Stimulated activated CD8-positive, alpha-beta memory T cell treated with anti-CD3 and anti-CD28 coated beads, Interleukin-4, amount 100 ng/mL, for 1 hour (primary cell): ENCODE results near the gene TRPV2.

Experiments used
- DNase-seq, 2 donors: peaks; one replicate each; pipeline ENCODE4 v3.0.0-alpha.2; 2020; ENCODE audit warnings: low read depth in 2 of 2, low spot score in 1 of 2

The TRPV2 gene

DNA sequence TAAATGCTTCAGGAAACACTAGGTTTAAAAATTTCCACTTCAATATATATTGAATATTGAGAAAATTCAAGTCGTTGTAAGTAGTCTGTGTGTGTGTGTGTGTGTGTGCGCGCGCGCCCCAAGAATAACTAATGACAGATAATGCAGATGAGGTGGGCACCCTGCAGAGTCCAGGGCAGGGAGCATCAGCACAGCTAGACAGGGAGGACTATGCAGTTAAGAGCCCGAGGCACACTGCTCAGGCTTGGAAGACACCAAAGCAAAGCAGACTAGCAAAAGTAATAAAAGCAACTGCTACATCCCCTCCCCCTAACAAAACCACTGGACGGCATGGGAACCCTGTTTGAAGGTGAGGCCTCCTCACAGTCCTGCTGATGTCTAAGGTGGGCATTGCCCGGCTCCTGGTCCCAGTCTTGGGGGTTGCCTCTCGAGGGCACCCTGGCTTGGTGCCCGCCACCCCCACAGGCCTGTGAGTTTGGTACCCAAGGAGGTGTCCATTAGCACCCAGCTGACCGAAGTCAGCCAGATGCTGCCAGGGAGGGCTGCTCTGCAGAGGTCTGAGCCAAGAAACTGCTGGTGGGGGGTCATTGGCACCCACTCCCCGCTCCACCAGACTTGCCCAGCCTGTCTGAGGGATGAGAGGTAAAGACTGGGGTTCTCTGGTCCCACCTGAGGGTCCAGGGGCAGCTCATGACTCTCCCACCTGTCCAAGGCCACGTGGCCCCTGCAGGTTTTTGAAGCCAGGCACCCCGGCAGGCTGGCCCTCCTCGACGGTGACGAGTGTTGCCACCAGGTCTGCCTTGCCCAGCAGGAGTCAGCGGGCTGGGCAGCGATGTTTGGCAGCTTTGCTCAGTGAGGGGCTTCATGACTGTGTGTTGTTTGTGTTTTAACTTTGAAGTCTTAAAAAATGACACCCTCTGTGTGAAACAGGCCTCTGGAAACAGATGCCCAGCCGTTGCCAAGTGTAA is 58.0 kb downstream of the TRPV2 start:
- no peak for DNase-seq

DNA sequence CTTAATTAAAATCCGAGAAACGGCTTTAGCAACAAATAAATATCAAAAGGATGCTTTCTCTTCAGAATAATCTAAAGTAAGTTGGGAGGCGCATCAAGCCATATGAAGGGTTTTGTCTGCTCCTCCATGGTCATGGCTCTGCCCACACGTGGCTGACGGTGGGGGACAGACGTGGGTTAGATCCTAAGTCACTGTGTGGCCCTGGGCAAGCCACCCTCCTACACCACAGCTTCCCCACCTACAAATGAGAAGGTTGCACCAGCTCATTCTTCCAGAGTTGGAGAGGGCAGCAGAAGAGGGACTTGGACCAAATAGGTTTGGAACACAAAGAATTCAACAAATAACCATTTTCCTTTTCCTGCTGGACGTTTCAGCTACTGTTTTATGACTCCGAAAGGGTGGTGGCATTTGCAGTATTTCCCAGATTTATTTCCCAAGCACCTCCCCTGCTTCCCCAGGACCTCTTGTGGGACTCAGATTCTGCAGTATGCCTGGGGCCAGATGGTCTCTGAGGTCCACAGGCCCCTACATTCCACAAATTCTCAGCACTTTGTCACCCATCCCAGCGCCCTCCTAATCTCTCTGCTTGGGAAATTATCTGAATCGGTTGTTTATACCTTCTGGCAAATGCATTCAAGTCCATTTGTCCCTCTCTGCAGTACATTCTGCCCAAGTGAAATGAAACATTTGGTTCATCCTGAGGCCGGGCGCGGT is 58.8 kb downstream of the TRPV2 start:
- no peak for DNase-seq

DNA sequence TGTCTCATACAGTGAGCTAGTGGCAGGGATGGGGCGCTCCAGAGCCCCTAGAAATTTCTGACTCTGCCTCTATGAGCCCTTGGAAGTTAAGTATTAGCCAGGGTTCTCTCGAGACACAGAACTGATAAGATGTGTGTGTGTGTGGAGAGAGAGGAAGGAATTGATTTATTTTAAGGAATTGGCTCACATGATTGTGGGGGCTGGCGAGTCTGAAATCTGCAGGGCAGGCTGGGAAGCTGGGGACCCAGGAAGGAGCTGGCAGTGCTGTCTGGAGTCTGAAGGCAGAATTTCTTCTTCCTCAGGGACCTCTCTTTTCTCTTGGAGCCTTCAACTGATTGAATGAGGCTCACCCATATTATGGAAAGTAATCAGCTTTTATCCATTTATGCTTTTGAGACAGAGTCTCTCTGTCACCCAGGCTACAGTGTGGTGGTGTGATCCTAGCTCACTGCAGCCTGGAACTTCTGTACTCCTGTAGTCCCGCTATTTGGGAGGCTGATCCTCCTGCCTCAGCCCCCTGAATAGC is 59.9 kb downstream of the TRPV2 start:
- DNase-seq: no peak

DNA sequence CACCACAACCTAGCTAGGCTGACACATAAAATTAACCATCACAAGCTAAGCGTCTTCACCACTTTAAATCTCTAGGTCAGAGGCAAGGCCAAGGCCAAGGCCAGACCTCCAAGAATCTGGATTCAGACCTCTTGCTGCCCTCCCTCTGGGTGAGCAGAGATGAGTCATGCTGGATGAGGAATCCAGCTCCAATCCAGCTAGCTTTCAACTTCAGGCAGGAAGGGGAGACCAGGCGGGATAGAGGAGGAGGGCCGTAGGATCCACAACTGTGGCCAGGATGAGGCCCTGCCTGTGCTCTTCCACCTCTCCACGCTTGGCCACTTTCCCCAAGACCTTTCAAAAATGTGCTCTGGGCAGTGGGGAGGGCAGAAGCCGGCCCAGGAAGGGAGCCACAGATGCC is 61.9 kb downstream of the TRPV2 start:
- no peak for DNase-seq

DNA sequence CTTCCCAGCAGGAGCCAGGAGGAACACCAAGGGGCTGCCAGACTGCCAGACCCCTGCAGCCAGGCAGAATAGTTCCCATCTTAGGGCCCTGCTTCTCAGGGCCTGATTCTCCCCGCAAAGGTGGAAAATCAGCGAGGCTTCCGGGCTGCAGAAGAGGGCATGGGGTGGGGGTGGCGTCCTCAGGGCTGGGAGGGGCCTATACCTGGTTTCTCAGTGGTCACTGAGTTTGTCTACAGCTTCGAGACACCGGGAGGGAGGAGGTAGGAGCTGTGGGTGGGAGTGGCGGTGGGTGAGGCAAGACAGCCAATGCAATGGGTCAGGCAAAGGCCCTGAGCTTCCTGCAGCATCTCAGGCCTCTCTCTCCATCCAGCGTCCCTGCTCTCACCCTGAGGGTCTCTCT is 62.3 kb downstream of the TRPV2 start:
- DNase-seq: no peak

DNA sequence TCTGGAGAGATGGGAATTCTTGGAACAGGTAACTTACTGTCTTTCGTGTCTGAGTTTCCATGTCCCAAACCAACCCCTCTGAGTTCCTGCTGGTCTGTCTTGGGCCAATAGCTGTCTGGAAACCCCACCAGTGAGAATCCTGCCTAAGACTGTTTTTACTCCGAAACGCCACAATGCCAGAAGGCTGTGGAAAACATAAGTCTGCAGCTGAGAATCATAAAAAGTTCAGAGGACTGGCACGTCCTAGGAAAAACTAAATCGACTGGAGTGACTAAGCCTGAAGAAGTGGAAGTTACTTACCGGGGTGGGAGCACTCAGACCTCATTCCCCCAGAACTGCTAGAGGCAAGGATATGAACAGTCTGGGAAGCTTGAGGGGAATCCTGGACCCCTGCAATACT is 63.3 kb downstream of the TRPV2 start:
- DNase-seq: no peak

DNA sequence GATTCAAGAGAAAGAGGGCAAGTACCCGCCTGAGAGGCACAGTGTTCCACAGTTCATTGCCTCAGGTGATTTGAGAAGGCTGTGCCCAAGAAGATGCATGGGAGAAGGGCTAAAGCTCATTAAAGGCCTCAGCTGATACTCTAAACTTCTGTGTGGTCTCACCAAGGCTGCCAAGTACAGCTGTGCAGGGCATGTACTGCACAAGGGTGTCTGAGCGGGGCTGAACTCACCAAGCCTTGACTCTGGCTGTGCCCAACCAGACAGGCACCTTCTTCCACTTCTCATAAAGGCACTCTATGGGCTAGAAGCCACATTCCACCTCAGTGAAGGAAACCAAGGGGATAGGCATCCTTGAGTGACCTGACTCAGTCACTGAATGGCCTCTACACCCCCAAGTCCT is 63.9 kb downstream of the TRPV2 start:
- no peak for DNase-seq

DNA sequence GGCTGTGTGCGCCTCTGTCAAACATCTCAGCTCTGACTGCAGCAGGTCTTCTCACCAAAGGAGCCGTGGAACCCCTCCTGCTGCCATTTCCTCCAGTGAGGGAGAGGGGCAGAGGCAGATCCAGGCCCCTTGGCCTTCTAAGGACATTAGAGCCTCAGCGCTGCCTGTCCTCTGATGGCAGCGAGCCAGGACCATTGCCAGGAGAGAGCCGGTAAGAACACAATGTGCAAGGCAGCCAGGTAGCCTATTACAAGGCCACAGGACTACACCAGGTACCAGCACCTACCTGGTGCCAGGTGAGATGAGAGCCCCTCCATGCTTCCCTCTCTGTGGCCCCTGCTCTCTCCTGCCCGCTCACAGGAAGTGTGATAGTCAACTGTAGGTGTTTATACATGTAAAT is 65.6 kb downstream of the TRPV2 start:
- DNase-seq: no peak

DNA sequence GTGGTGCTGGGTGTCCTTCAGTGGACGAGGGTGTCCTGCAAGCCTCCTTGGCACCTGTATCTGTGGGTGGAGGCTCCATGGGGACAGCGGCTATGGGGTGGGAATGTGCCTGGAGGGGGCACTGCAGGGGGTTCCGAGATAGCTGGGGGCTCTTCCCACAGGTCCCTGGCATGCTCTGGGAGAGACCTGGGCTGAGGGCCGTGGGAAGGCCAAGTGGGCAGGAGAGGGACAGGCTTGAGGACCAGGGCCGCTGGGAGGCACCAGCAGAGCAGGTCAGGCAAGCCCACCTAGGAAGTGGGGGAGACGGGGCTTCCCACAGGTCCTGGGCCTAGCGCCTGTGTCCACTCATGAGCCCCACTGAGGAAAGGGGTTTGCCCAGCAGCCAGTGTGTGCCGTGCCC is 66.9 kb downstream of the TRPV2 start:
- no peak for DNase-seq

DNA sequence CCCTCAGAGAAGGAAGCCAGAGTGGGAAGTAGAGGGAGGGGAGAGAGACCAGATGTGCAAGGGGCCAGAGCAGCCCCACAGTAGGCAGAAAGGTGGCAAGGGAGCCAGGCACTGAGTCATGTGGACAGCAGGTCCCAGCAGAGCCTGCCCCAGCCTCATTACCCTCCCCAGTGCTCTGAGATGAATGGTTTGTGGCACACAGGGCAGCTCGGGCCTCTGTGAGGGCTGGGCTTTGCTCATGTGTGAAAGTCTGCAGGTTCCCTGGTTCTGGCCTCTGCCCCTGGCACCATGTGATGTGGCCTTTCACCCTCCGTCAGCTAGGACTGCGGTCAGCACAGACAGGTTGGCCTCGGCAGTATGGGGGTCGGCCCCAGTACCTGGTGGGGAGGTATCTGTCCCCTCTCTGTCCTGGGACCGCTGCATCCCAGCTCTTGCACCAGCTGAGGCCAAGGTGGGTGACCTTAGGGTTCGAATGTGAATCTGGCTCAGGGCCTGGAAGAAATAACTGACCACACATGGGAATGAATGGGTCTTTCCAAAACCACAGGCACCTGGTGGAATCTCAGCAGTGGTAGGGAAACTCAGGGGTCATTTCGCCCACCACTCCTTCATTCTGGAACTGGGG is 67.8 kb downstream of the TRPV2 start:
- no peak for DNase-seq

DNA sequence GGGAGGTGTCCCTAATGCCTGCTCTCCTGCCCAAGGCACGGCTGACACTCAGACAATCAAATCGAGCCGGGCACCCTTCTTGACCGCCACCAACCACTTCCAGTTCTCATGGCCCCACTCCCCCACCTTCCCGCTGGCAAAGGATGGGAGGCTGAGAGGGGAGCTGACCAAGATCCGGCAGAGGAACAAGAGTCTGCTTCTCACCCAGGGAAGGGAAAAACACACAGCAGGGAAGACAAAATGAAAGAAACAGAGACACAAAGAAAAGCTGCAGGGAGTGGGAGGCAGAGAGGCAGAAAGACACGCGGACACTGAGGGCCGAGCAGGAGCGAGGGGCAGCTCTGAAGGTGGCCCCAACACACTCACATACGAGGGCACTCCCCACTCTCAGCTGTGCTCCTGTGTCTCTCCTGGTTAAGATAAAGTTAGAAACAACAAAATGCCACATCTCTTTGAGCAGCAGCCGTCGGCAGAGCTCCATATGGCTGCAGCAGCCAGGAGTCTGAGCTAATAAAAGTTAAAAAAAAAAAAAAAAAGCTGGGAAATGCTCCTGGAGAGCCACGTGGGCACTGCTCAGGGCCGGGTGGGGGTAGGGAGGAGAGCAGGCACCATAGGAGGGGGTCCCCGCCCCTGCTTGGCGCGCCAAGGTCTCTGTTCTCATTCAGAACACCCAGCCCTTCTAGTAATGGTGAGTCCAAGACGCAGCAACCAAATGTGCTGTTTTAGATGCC is 69.2 kb downstream of the TRPV2 start:
- no peak for DNase-seq
